Measurements from ENCODE around the gene GALNT17. TPM values are rescaled to one million over a fixed set of nuclear protein-coding genes. Genes with fewer than 3 reads are reported as not detected.

The GALNT17 gene
- total RNA-seq, 2 experiments from 2014 or later, result not detected

DNA sequence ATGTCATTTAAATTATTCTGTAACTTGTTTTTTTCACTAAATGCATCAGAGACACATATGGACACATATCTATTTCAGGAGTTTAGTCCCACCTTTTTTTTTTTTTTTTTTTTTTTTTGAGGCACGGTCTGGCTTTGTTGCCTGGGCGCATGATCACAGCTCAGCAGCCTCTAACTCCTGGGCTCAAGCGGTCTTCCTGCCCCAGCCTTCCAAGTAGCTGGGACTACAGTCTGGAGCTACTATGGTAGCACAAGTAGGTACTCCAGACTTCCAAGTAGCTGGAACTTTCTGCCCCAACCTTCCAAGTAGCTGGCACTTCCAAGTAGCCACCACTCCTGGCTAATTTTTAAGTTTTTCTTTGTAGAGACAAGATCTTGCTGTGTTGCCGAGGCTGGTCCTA, 407.7 kb downstream of the GALNT17 start:
- intact Hi-C loops (cut with micrococcal nuclease), result no loop called here
- Mint-ChIP-seq H3K4me3 (no peak overlapping the region), H3K9me3 (peaks cover 13% of the 10 kb centered on the region), H3K27ac (no peak overlapping the region), H3K4me1 (ENCODE audit: low read depth) (no peaks in the 10 kb centered on the region), H3K27me3 (no peaks in the 10 kb centered on the region), H3K36me3 (no peaks in the 10 kb centered on the region)
- DNase-seq, result no peak
- CTCF ChIA-PET, result no interaction called here
- POLR2A ChIA-PET, result no interaction called here

DNA sequence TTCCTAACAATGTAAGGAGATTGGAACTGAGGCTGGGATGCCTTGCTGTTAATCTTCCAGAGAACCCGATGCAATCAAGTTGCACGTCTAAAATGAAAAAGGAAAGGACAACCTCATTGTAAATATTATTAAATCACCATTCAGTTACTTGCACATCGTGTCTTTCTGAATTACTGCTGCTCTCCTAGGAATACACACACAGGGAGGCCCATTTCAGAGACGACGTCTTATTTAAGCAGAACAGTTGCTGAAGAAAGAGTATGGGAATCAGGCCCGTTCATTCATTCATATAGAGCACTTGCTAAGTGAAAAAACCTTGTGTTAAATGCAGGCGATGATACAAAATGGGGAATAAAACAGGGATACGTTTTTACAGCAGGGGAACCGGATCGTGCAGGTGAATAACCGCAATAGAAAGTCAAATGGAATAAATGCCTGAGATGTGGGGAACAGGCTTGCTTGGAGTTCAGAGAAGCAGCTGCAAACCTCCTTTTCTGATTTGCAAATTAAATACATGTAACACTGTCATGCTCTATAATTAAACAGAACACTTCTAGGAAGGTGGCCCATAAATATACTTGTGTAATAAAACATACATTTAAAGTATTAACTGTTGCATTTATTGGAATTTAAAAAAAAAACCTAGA, 409.9 kb downstream of the GALNT17 start:
- CTCF ChIA-PET, result no interaction called here
- Mint-ChIP-seq H3K4me1 (ENCODE audit: low read depth) (no peaks in the 10 kb centered on the region), H3K4me3 (no peak overlapping the region)

GRCh38 chr7:71543396-71543795, 411.5 kb downstream of the GALNT17 start:
- ChIA-PET CTCF (no interaction called here), POLR2A (no interaction called here)
- H3K4me3 Mint-ChIP-seq, result no peak overlapping the region
- H3K4me1 Mint-ChIP-seq (ENCODE audit: low read depth), result no peaks in the 10 kb centered on the region
- no peak overlapping the region for H3K27ac Mint-ChIP-seq
- peaks cover 3% of the 10 kb centered on the region for H3K9me3 Mint-ChIP-seq
- intact Hi-C loops (cut with micrococcal nuclease), result no loop called here
- H3K36me3 Mint-ChIP-seq, result no peaks in the 10 kb centered on the region
- H3K27me3 Mint-ChIP-seq, result no peaks in the 10 kb centered on the region
- no peak for DNase-seq

More for the DNA sequence above, 409.9 kb downstream of the GALNT17 start:
- H3K9me3 Mint-ChIP-seq, result peaks cover 7% of the 10 kb centered on the region
- no peak overlapping the region for H3K27ac Mint-ChIP-seq
- POLR2A ChIA-PET, result no interaction called here
- no peaks in the 10 kb centered on the region for H3K36me3 Mint-ChIP-seq
- H3K27me3 Mint-ChIP-seq, result no peaks in the 10 kb centered on the region
- intact Hi-C loops (cut with micrococcal nuclease), result no loop called here
- no peak for DNase-seq

DNA sequence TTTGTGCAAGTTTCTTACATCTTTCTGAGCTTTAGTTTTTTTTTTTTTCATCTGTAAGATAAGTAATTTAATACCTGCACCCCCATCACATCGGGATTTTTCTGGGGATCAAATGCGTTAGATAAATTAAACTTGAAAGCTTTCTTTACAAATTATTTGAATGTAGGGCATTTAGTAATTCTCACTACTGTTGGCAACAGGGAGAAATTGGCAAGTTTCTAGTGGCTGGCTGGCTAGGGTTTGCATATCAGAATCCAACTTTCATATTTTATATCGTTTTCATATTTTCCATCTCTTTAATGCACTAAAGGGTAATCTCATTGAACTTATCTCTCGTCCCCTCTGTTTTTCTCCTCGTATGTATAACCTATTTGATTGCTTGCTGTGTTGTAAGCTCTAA, 412.9 kb downstream of the GALNT17 start:
- no peak for DNase-seq
- no peak overlapping the region for H3K27ac Mint-ChIP-seq
- H3K4me3 Mint-ChIP-seq, result no peak overlapping the region
- ChIA-PET POLR2A (no interaction called here), CTCF (no interaction called here)
- intact Hi-C loops (cut with micrococcal nuclease), result no loop called here
- H3K36me3 Mint-ChIP-seq, result no peaks in the 10 kb centered on the region
- no peaks in the 10 kb centered on the region for H3K4me1 Mint-ChIP-seq (ENCODE audit: low read depth)
- H3K27me3 Mint-ChIP-seq, result no peaks in the 10 kb centered on the region
- H3K9me3 Mint-ChIP-seq, result peaks cover 4% of the 10 kb centered on the region

DNA sequence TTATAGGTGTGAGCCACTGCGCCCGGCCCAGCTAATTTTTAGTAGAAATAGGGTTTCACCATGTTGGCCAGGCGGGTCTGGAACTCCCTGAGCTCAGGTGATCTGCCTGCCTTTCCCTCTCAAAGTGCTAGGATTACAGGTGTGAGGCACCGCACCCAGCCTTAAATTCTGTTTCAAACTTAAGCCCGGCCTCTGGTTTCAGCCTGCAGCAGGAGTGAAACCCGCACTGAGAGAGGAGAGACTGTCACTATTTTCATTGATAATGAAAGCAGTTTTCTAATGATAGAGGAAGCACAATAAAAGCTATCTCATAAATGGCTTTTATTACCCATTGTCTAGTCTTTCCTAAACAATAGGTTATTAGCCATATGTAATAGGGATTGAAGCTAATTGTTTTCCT, 415.5 kb downstream of the GALNT17 start:
- Mint-ChIP-seq H3K27ac (no peak overlapping the region), H3K36me3 (no peaks in the 10 kb centered on the region), H3K9me3 (peaks cover 13% of the 10 kb centered on the region), H3K27me3 (no peaks in the 10 kb centered on the region), H3K4me3 (no peak overlapping the region), H3K4me1 (ENCODE audit: low read depth) (no peaks in the 10 kb centered on the region)
- intact Hi-C loops (cut with micrococcal nuclease), result no loop called here
- no peak for DNase-seq
- ChIA-PET POLR2A (no interaction called here), CTCF (no interaction called here)

- intact Hi-C loops (cut with micrococcal nuclease), result no loop called here
- H3K4me1 Mint-ChIP-seq (ENCODE audit: low read depth), result no peaks in the 10 kb centered on the region
- no peak overlapping the region for H3K27ac Mint-ChIP-seq
- CTCF ChIA-PET, result no interaction called here
- H3K27me3 Mint-ChIP-seq, result no peaks in the 10 kb centered on the region
- no peak overlapping the region for H3K4me3 Mint-ChIP-seq
- peaks cover 13% of the 10 kb centered on the region for H3K9me3 Mint-ChIP-seq
- no peaks in the 10 kb centered on the region for H3K36me3 Mint-ChIP-seq
- no peak for DNase-seq
- POLR2A ChIA-PET, result no interaction called here
Observed at GRCh38 chr7:71548746-71549145, 416.8 kb downstream of the GALNT17 start.

DNA sequence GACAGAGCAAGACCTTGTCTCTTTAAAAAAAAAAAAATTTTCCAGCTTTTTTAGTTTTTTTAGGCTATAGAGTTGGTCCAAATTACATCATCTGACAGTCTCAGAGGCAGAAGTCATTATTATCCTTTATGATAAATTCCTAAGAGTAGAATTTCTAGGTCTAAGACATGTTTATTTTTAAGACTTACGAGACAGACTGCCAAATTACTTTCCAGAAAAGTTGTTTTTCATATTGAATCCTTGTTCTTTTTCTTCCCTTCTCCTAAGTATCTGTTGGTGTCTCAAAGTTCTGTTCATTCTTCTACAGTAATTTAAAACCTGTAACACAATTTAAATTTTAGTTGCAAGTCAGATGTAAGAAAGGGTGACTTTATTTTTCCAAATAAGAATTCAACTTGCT, 421.4 kb downstream of the GALNT17 start:
- Mint-ChIP-seq H3K4me3 (no peak overlapping the region), H3K36me3 (no peaks in the 10 kb centered on the region), H3K27ac (no peak overlapping the region), H3K9me3 (peaks cover 17% of the 10 kb centered on the region), H3K4me1 (ENCODE audit: low read depth) (no peaks in the 10 kb centered on the region), H3K27me3 (no peaks in the 10 kb centered on the region)
- CTCF ChIA-PET, result no interaction called here
- POLR2A ChIA-PET, result no interaction called here
- intact Hi-C loops (cut with micrococcal nuclease), result no loop called here
- no peak for DNase-seq

DNA sequence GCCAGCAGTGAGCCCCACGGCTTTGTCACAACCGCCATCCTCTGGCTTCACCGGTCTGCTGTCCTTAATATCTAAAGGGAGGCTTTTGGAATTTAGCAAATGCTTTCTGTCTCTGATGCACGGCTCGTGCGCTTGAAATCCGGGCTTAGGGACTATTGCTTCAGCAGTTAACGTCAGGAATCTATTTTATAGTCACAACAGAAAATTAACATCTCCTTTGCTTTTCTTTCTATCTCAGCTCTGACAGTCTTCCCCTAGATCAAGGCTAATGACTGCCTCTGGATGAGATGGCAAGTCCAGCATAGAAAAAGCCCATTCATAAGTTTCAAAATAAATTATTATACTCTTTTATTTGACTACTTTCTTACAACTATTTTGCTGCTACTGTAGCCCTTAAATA, 423.8 kb downstream of the GALNT17 start:
- ChIA-PET CTCF (no interaction called here), POLR2A (no interaction called here)
- no peaks in the 10 kb centered on the region for H3K4me1 Mint-ChIP-seq (ENCODE audit: low read depth)
- H3K27ac Mint-ChIP-seq, result no peak overlapping the region
- H3K9me3 Mint-ChIP-seq, result peaks cover 15% of the 10 kb centered on the region
- no peak for DNase-seq
- no peak overlapping the region for H3K4me3 Mint-ChIP-seq
- no peaks in the 10 kb centered on the region for H3K27me3 Mint-ChIP-seq
- intact Hi-C loops (cut with micrococcal nuclease), result no loop called here
- no peaks in the 10 kb centered on the region for H3K36me3 Mint-ChIP-seq

DNA sequence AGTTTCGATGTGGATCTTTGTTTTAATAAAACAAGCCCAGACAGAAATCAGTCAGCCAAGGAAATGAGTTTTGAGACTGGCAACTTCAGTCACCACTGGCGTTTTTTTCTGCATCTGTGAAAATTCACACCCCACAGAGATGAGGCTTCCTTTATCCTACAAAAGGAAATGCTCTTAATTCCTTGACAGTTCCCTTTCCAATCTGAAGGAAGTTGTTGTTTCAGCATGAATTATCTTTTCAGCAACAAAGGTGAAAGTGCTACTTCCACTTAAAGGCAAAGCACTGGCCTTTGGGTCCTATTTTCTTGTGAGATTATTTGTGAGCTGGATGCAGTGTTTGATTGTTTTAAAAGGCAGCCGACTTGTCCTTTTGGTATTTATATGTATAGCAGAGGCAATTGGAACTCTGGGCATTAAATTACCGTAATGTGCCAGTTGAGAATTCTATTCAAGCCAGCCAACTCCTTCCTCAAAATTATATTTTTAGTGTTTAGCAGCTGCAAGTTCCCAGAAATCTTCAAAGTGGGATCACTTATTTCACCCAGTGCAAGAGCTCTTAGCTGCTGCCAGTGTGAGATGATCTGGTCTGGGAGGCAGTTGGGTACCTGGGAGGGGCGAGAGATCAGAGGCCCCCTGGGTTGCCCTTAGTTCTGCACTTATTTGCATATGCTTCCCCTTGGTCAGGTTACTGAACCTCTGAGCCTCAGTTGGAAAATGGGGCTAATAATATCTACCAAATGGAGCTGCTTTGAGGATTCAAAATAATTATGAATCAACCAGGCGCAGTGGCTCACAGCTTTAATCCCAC, 427.1 kb downstream of the GALNT17 start:
- peaks cover 8% of the 10 kb centered on the region for H3K9me3 Mint-ChIP-seq
- no peaks in the 10 kb centered on the region for H3K27me3 Mint-ChIP-seq
- no peak overlapping the region for H3K27ac Mint-ChIP-seq
- intact Hi-C loops (cut with micrococcal nuclease), result no loop called here
- CTCF ChIA-PET, result no interaction called here
- no peaks in the 10 kb centered on the region for H3K4me1 Mint-ChIP-seq (ENCODE audit: low read depth)
- H3K4me3 Mint-ChIP-seq, result no peak overlapping the region
- POLR2A ChIA-PET, result no interaction called here
- H3K36me3 Mint-ChIP-seq, result no peaks in the 10 kb centered on the region
- no peak for DNase-seq

GRCh38 chr7:71560354-71560995, 428.5 kb downstream of the GALNT17 start:
- no peaks in the 10 kb centered on the region for H3K36me3 Mint-ChIP-seq
- POLR2A ChIA-PET, result no interaction called here
- intact Hi-C loops (cut with micrococcal nuclease), result no loop called here
- H3K9me3 Mint-ChIP-seq, result peaks cover 6% of the 10 kb centered on the region
- H3K27ac Mint-ChIP-seq, result no peak overlapping the region
- CTCF ChIA-PET, result no interaction called here
- no peaks in the 10 kb centered on the region for H3K27me3 Mint-ChIP-seq
- no peak for DNase-seq
- no peaks in the 10 kb centered on the region for H3K4me1 Mint-ChIP-seq (ENCODE audit: low read depth)
- H3K4me3 Mint-ChIP-seq, result no peak overlapping the region

DNA sequence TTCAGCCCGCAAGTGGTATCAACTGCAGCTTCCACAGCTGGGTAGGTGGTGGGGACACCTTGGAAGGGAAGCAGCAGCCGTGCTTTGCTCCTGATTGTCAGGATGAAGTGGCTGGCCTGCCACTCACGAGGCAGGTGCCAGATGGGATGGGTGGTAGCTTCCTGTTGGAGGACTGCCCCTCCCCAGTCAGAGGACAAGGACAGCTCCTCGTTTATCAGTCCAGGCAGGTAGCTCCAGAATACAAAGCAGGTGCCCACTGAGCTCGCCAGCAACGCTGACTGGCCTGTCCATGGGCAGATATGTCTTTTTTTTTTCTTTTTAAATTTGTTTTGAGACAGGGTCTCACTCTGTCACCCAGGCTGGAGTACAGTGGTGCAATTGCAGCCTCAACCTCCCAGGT, 431.3 kb downstream of the GALNT17 start:
- CTCF ChIA-PET, result interaction anchor here (0.6 kb wide), 1 partner anchor 846 kb away, joined by 3 read pairs; no protein-coding TSS in a partner anchor
- intact Hi-C loops (cut with micrococcal nuclease), result no loop called here
- H3K4me1 Mint-ChIP-seq (ENCODE audit: low read depth), result no peaks in the 10 kb centered on the region
- POLR2A ChIA-PET, result no interaction called here
- H3K27ac Mint-ChIP-seq, result no peak overlapping the region
- H3K4me3 Mint-ChIP-seq, result no peak overlapping the region
- peaks cover 4% of the 10 kb centered on the region for H3K9me3 Mint-ChIP-seq
- no peaks in the 10 kb centered on the region for H3K36me3 Mint-ChIP-seq
- no peaks in the 10 kb centered on the region for H3K27me3 Mint-ChIP-seq
- no peak for DNase-seq

DNA sequence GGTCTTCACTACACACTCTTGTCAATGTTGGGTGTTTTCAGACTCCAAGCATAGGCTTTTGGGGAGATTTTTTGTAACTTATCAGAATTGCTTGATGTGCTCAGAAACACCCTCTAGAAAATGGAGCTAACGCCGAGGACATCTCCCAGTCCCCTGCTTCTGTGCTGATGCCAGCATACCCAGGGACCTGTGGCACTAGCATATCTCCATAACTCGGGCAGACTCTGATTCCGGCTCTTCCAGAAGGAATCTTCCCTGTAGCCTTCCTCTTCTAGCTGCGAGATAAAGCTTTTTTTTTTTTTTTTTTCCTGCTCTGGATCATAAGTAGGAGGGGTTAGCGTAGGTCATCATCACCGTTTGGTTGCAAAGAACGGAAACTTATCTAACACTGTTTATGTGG, 434.4 kb downstream of the GALNT17 start:
- Mint-ChIP-seq H3K27ac (no peak overlapping the region), H3K27me3 (no peaks in the 10 kb centered on the region), H3K9me3 (peaks cover 10% of the 10 kb centered on the region), H3K4me1 (ENCODE audit: low read depth) (no peaks in the 10 kb centered on the region), H3K36me3 (no peaks in the 10 kb centered on the region), H3K4me3 (no peak overlapping the region)
- POLR2A ChIA-PET, result no interaction called here
- no peak for DNase-seq
- intact Hi-C loops (cut with micrococcal nuclease), result no loop called here
- CTCF ChIA-PET, result no interaction called here

GRCh38 chr7:71566991-71567390, 435.0 kb downstream of the GALNT17 start:
- no peak for DNase-seq
- ChIA-PET CTCF (no interaction called here), POLR2A (no interaction called here)
- Mint-ChIP-seq H3K27me3 (no peaks in the 10 kb centered on the region), H3K9me3 (peaks cover 10% of the 10 kb centered on the region), H3K4me1 (ENCODE audit: low read depth) (no peaks in the 10 kb centered on the region), H3K4me3 (no peak overlapping the region), H3K27ac (no peak overlapping the region), H3K36me3 (no peaks in the 10 kb centered on the region)
- intact Hi-C loops (cut with micrococcal nuclease), result no loop called here
